Keratinocyte (primary cell): Measurements from ENCODE around the gene GNB5. TPM values are rescaled to one million over a fixed set of nuclear protein-coding genes. Genes with fewer than 3 reads are reported as not detected.

Source experiments
- DNase-seq: peaks from one replicate; pipeline ENCODE4 v3.0.0-alpha.2; 2011; ENCODE audit warnings: low read depth, missing footprints, low spot score
- FAIRE-seq: peaks from 2 replicates; lab custom pipeline; 2011; peaks lifted over from hg19 to GRCh38; lab: Jason Lieb, UNC
- H2AFZ ChIP-seq: 2 replicates; pipeline ENCODE4 v1.6.0; 2012; ENCODE audit warnings: low read length, control low read depth, inconsistent platforms; ENCODE audit not compliant: control insufficient read depth
- H3K27ac ChIP-seq: 2 replicates; pipeline ENCODE4 v1.5.1; 2011; ENCODE audit warnings: low read length; ENCODE audit not compliant: control insufficient read depth, insufficient read depth
- H3K27me3 ChIP-seq: 3 replicates; pipeline ENCODE4 v1.6.0; 2011; ENCODE audit warnings: low read length; ENCODE audit not compliant: control insufficient read depth, insufficient read depth; ENCODE audit errors: extremely low read depth
- H3K36me3 ChIP-seq, 2 experiments: 2 replicates in 1 of 2; 3 replicates in 1 of 2; pipeline ENCODE4 v1.5.1; 2011; ENCODE audit warnings: low read length in 2 of 2, mild to moderate bottlenecking in 1 of 2; ENCODE audit not compliant: control insufficient read depth in 2 of 2, insufficient read depth in 2 of 2; ENCODE audit errors: extremely low read depth in 1 of 2
- H3K4me1 ChIP-seq: 3 replicates; pipeline ENCODE4 v1.5.1; 2011; ENCODE audit warnings: low read length; ENCODE audit not compliant: control insufficient read depth, insufficient read depth; ENCODE audit errors: extremely low read depth
- H3K4me2 ChIP-seq: 3 replicates; pipeline ENCODE4 v1.6.0; 2011; ENCODE audit warnings: low read depth, low read length; ENCODE audit not compliant: control insufficient read depth, insufficient read depth; ENCODE audit errors: extremely low read depth
- H3K4me3 ChIP-seq, 3 experiments: fragments of 200-600 bp in 1 of 3; sonication (generic) in 1 of 3; 2 replicates in 2 of 3; 3 replicates in 1 of 3; pipeline ENCODE4 v1.5.1; 2011 to 2016; ENCODE audit warnings: low read length in 3 of 3, mild to moderate bottlenecking in 3 of 3, control low read depth in 2 of 3, inconsistent platforms in 1 of 3, low read depth in 1 of 3, mixed read lengths in 1 of 3, mixed run types in 1 of 3, moderate library complexity in 1 of 3; ENCODE audit not compliant: control insufficient read depth in 2 of 3, insufficient read depth in 2 of 3; ENCODE audit errors: extremely low read depth in 1 of 3
- H3K79me2 ChIP-seq: 2 replicates; pipeline ENCODE4 v1.6.0; 2012; ENCODE audit warnings: low read length; ENCODE audit not compliant: control insufficient read depth, insufficient read depth
- H3K9ac ChIP-seq: 3 replicates; pipeline ENCODE4 v1.6.0; 2011; ENCODE audit warnings: low read length; ENCODE audit not compliant: control insufficient read depth, insufficient read depth; ENCODE audit errors: extremely low read depth
- H3K9me1 ChIP-seq: 3 replicates; pipeline ENCODE4 v1.6.0; 2011; ENCODE audit warnings: low read length; ENCODE audit not compliant: control insufficient read depth, insufficient read depth; ENCODE audit errors: extremely low read depth
- H3K9me3 ChIP-seq: 2 replicates; pipeline ENCODE4 v1.5.1; 2012; ENCODE audit warnings: low read depth, low read length; ENCODE audit not compliant: control insufficient read depth
- H4K20me1 ChIP-seq: 3 replicates; pipeline ENCODE4 v1.6.0; 2011; ENCODE audit warnings: low read length; ENCODE audit not compliant: control insufficient read depth, insufficient read depth; ENCODE audit errors: extremely low read depth
- EZH2 ChIP-seq: IDR thresholded peaks from one replicate; pipeline ENCODE4 v1.6.1; 2012; ENCODE audit warnings: inconsistent platforms, mild to moderate bottlenecking, low read length, moderate library complexity
- dilution Hi-C: fragments of 300-500 bp; cut with MboI; formaldehyde crosslinking; loops from one replicate; pipeline ENCODE4 v1.7.0; 2020; ENCODE audit warnings: low sequenced_read_pairs; ENCODE audit not compliant: extremely low pct_ligation_motif_present
- polyA plus RNA-seq, 5 experiments: library from polyadenylated mRNA; depleted of rRNA in 3 of 5; stranded (reverse) in 3 of 5; stranded (forward) in 1 of 5; unstranded in 1 of 5; fragments of >200 nt; gene quantifications; 1 replicate in 1 of 5; 2 replicates in 3 of 5; 3 replicates in 1 of 5; pipeline versions ENCODE4 v1.2.1 to v1.2.3, GENCODE V29; 2011 to 2012; ENCODE audit warnings: missing spikeins in 2 of 5, low read depth in 1 of 5, low replicate concordance in 1 of 5
- TF ChIP-seq, protein P1 (sequence below), 3 experiments: IDR thresholded peaks in 1 of 3; conservative IDR thresholded peaks in 1 of 3; optimal IDR thresholded peaks in 1 of 3; 2 replicates in 2 of 3; 3 replicates in 1 of 3; pipeline versions ENCODE3 to v1.5.1; 2011; ENCODE audit warnings: low read length in 3 of 3, mild to moderate bottlenecking in 3 of 3, moderate library complexity in 2 of 3, control low read depth in 1 of 3, inconsistent platforms in 1 of 3; ENCODE audit not compliant: insufficient read depth in 2 of 3; ENCODE audit errors: extremely low read depth in 1 of 3

The GNB5 gene
- polyA plus RNA-seq, 1 donor (not counting 4 experiments of a cell fraction or from before 2014, with no cell fraction given), result 25.8 TPM

DNA sequence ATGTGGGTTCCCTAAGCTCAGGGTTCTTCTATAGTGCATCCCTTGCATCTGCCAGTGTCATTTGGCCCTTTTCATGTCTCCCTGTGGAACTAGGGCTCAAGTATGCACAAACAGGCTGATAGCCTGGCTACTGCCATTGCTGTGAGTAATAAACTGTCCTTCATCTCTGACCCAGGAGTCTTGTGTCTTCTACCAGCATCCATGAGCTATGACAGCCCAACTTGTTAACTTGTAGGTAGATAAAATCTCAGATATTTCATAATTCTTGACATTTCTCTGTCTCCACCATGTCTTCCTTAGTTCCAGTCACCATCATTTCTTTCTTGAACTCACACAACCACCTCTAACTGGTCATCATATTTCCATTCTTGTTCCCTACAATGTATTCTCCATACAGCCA is 59.1 kb downstream of the GNB5 start:
- dilution Hi-C loops, result no loop called here
- no peak for DNase-seq
- Histone ChIP-seq H4K20me1 (no peaks in the 10 kb centered on the region), H3K36me3 (peaks cover 2 to 12% of the 10 kb centered on the region in 2 experiments), H3K27ac (no peak overlapping the region), H3K4me3 (no peak overlapping the region), H3K9me3 (no peaks in the 10 kb centered on the region), H3K9ac (no peak overlapping the region), H3K27me3 (no peaks in the 10 kb centered on the region), H3K4me2 (no peak overlapping the region), H3K9me1 (no peaks in the 10 kb centered on the region), H3K4me1 (no peaks in the 10 kb centered on the region), H3K79me2 (no peaks in the 10 kb centered on the region), H2AFZ (no peak overlapping the region)
- no peak for FAIRE-seq
- no peak for TF ChIP-seq EZH2
- TF ChIP-seq, protein P1, sequence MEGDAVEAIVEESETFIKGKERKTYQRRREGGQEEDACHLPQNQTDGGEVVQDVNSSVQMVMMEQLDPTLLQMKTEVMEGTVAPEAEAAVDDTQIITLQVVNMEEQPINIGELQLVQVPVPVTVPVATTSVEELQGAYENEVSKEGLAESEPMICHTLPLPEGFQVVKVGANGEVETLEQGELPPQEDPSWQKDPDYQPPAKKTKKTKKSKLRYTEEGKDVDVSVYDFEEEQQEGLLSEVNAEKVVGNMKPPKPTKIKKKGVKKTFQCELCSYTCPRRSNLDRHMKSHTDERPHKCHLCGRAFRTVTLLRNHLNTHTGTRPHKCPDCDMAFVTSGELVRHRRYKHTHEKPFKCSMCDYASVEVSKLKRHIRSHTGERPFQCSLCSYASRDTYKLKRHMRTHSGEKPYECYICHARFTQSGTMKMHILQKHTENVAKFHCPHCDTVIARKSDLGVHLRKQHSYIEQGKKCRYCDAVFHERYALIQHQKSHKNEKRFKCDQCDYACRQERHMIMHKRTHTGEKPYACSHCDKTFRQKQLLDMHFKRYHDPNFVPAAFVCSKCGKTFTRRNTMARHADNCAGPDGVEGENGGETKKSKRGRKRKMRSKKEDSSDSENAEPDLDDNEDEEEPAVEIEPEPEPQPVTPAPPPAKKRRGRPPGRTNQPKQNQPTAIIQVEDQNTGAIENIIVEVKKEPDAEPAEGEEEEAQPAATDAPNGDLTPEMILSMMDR (optimal IDR thresholded peaks at IDR 0.05 in 1 of 3, IDR thresholded peaks at IDR 0.05 in 1 of 3, conservative IDR thresholded peaks at IDR 0.05 in 1 of 3; ENCODE audit: extremely low read depth in 1 of 3, insufficient read depth in 2 of 3, low read length in 3 of 3), result no peak

DNA sequence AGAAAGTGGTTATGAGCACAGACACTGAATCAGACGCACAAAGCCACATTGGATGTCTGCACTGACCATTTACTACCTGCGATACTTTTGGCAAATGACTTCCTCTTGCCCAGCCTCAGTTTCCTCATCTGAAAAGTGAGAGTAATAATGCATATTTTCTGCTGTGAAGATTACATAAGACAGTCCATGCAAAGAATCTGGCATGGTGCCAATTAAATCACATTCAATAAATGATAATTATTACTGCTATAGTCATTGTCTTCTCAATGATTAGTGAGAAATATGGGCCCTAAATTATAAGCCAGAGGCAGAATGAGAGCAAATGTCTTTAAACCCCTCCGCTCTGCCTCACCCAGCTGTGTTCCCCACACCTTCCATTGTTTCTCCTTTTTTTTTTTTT is 62.6 kb downstream of the GNB5 start:
- DNase-seq (no peak), FAIRE-seq (no peak)
- Histone ChIP-seq H3K4me2 (no peak overlapping the region), H3K27me3 (no peaks in the 10 kb centered on the region), H3K36me3 (peaks cover 0 to 6% of the 10 kb centered on the region in 2 experiments), H4K20me1 (no peaks in the 10 kb centered on the region), H3K4me1 (peaks cover 14% of the 10 kb centered on the region), H3K9me3 (no peaks in the 10 kb centered on the region), H3K9me1 (no peaks in the 10 kb centered on the region), H3K9ac (no peak overlapping the region), H3K4me3 (no peak overlapping the region), H3K27ac (no peak overlapping the region), H2AFZ (no peak overlapping the region), H3K79me2 (no peaks in the 10 kb centered on the region)
- dilution Hi-C loops, result no loop called here
- TF ChIP-seq EZH2, result no peak
- TF ChIP-seq, protein P1 (optimal IDR thresholded peaks at IDR 0.05 in 1 of 3, IDR thresholded peaks at IDR 0.05 in 1 of 3, conservative IDR thresholded peaks at IDR 0.05 in 1 of 3; ENCODE audit: extremely low read depth in 1 of 3, insufficient read depth in 2 of 3, low read length in 3 of 3), result no peak
